OCI-LY3 (cell line): ENCODE data around the gene FKBP14.
A peak's percentile ranks its signal among the peaks of the same experiment; 100 is the strongest.

Experiments used
- H2AFZ ChIP-seq: fragments of 200-600, 300-600 bp; shearing (Covaris generic); 2 replicates; pipeline ENCODE4 v1.6.0; 2014; ENCODE audit warnings: antibody characterized with exemption, low read depth, low read length
- H3K27ac ChIP-seq: fragments of 200-600, 300-600 bp; sonication (generic); 2 replicates; pipeline ENCODE4 v1.5.1; 2014; ENCODE audit warnings: mild to moderate bottlenecking, low read length, moderate library complexity, mixed read lengths
- H3K27me3 ChIP-seq: fragments of 200-600, 300-600 bp; sonication (generic); 2 replicates; pipeline ENCODE4 v1.6.1; 2014; ENCODE audit warnings: low read depth, low read length, mixed read lengths
- H3K36me3 ChIP-seq: fragments of 200-600, 300-600 bp; sonication (generic); replicated peaks from 2 replicates; pipeline ENCODE3; 2014; ENCODE audit warnings: low read depth, low read length, mixed read lengths
- H3K4me1 ChIP-seq: fragments of 300-600, 200-600 bp; sonication (generic); 2 replicates; pipeline ENCODE4 v1.6.1; 2014; ENCODE audit warnings: low read length, mixed read lengths
- H3K4me2 ChIP-seq: fragments of 200-600, 300-600 bp; sonication (generic); 2 replicates; pipeline ENCODE4 v1.6.1; 2014; ENCODE audit warnings: low read length, mixed read lengths
- H3K4me3 ChIP-seq: fragments of 300-600, 200-600 bp; sonication (generic); 2 replicates; pipeline ENCODE4 v1.5.1; 2014; ENCODE audit warnings: antibody characterized with exemption, mild to moderate bottlenecking, low read length, moderate library complexity
- H3K79me2 ChIP-seq: fragments of 300-600, 200-600 bp; shearing (Covaris generic); 2 replicates; pipeline ENCODE4 v1.6.1; 2014; ENCODE audit warnings: mild to moderate bottlenecking, low read length, mixed read lengths
- H3K9ac ChIP-seq: fragments of 300-600, 200-600 bp; shearing (Covaris generic); 2 replicates; pipeline ENCODE4 v1.6.0; 2014; ENCODE audit warnings: mild to moderate bottlenecking, low read length, moderate library complexity
- H3K9me3 ChIP-seq: fragments of 200-600, 300-600 bp; shearing (Covaris generic); 2 replicates; pipeline ENCODE4 v1.6.1; 2014; ENCODE audit warnings: low read length, mixed read lengths; ENCODE audit not compliant: insufficient read depth
- H4K20me1 ChIP-seq: fragments of 200-600, 300-600 bp; sonication (generic); 2 replicates; pipeline ENCODE4 v1.6.1; 2016; ENCODE audit warnings: low read length, mixed read lengths; ENCODE audit not compliant: insufficient read depth
- EZH2phosphoT487 ChIP-seq: fragments of 200-600 bp; shearing (Covaris generic); IDR thresholded peaks from 2 replicates; pipeline ENCODE4 v1.6.1; 2018; ENCODE audit warnings: antibody characterized with exemption, mixed run types, low read depth
- TF ChIP-seq, protein P1 (sequence below): fragments of 200-600, 300-600 bp; sonication (generic); IDR thresholded peaks from 2 replicates; pipeline ENCODE4 v1.5.1; 2014; ENCODE audit warnings: antibody characterized with exemption, low read length, low read depth

FKBP14 gene

GRCh38 chr7:30049173-30049572, 22.7 kb upstream of the FKBP14 start:
- Histone ChIP-seq H3K9ac (no peak overlapping the region), H3K36me3 (peaks cover 16% of the 10 kb centered on the region), H3K27me3 (no peaks in the 10 kb centered on the region), H3K27ac (no peak overlapping the region), H3K4me1 (peaks cover 11% of the 10 kb centered on the region), H4K20me1 (0 out of 2 replicates have a peak, but pooled peaks cover 4% of the 10 kb centered on the region), H3K79me2 (no peaks in the 10 kb centered on the region), H3K4me3 (no peak overlapping the region), H3K9me3 (no peaks in the 10 kb centered on the region), H3K4me2 (no peak overlapping the region), H2AFZ (no peak overlapping the region)
- TF ChIP-seq EZH2phosphoT487 = no peak
- TF ChIP-seq, protein P1, sequence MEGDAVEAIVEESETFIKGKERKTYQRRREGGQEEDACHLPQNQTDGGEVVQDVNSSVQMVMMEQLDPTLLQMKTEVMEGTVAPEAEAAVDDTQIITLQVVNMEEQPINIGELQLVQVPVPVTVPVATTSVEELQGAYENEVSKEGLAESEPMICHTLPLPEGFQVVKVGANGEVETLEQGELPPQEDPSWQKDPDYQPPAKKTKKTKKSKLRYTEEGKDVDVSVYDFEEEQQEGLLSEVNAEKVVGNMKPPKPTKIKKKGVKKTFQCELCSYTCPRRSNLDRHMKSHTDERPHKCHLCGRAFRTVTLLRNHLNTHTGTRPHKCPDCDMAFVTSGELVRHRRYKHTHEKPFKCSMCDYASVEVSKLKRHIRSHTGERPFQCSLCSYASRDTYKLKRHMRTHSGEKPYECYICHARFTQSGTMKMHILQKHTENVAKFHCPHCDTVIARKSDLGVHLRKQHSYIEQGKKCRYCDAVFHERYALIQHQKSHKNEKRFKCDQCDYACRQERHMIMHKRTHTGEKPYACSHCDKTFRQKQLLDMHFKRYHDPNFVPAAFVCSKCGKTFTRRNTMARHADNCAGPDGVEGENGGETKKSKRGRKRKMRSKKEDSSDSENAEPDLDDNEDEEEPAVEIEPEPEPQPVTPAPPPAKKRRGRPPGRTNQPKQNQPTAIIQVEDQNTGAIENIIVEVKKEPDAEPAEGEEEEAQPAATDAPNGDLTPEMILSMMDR = no peak

- no peak overlapping the region for H2AFZ ChIP-seq
- TF ChIP-seq, protein P1 = no peak
- no peak for TF ChIP-seq EZH2phosphoT487
- H4K20me1 ChIP-seq = 0 out of 2 replicates have a peak, but pooled peaks cover 5% of the 10 kb centered on the region
- peak overlapping the region; percentile 12; the same call in 1 of the 2 replicates for H3K4me2 ChIP-seq
- no peak overlapping the region for H3K27ac ChIP-seq
- H3K27me3 ChIP-seq = no peaks in the 10 kb centered on the region
- no peaks in the 10 kb centered on the region for H3K79me2 ChIP-seq
- no peak overlapping the region for H3K9ac ChIP-seq
- peaks cover 16% of the 10 kb centered on the region for H3K36me3 ChIP-seq
- H3K4me1 ChIP-seq = peaks cover 11% of the 10 kb centered on the region
- no peak overlapping the region for H3K4me3 ChIP-seq
- H3K9me3 ChIP-seq = no peaks in the 10 kb centered on the region
Measured at GRCh38 chr7:30048582-30048981, 22.1 kb upstream of the FKBP14 start.

DNA sequence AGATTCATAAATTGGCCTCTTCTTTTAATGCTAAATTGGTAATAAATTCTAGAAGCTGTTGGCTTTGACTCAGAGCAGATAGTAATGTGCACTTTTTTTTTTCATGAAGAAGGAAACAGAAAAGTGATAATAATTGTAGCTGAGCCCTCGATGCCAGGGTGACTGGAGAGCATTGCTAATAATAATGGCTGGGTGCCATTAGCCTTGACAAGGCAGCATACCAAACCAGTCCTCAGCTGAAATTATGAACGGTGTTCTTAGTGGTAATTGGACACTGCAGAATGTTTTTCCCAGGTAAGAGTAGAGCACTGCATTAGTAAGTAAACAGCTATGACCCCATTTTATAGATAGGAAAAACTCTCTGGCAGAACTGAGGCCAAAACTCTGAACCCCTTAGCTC, 20.6 kb upstream of the FKBP14 start:
- TF ChIP-seq EZH2phosphoT487 = no peak
- TF ChIP-seq, protein P1 = no peak
- no peak overlapping the region for H3K4me2 ChIP-seq
- H3K4me1 ChIP-seq = peaks cover 11% of the 10 kb centered on the region
- no peak overlapping the region for H2AFZ ChIP-seq
- H4K20me1 ChIP-seq = peaks cover 9% of the 10 kb centered on the region; the same call in 1 of the 2 replicates
- no peak overlapping the region for H3K4me3 ChIP-seq
- 0 out of 2 replicates have a peak, but pooled peaks cover 3% of the 10 kb centered on the region for H3K79me2 ChIP-seq
- H3K36me3 ChIP-seq = peaks cover 16% of the 10 kb centered on the region
- H3K9ac ChIP-seq = no peak overlapping the region
- H3K9me3 ChIP-seq = no peaks in the 10 kb centered on the region
- H3K27ac ChIP-seq = no peak overlapping the region
- no peaks in the 10 kb centered on the region for H3K27me3 ChIP-seq

DNA sequence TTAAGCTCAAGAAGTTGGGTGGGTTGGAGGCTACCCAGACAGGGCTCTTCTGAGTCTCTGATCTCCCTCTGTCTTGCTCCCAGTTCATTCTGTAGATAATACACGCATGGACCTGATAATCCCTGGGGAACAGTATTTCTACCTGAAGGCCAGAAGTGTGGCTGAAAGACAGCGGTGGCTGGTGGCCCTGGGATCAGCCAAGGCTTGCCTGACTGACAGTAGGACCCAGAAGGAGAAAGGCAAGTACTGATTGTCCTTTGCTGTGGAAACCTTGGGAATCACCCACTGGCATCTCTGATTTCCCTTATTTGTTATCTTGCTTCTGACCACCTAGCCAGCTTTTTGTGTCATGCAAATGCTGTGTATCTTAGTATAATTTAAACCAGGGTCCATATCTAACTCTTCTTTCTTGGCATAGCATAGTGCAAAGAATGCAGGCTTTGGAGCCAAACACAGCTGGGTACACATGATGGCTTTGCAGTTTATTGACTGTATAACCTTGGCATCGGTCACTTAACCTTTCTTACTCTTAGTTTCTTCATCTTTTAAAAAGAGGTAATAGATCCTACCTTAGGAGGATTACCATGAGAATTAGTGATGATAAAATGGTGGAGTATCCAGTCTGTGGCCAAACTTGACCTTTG, 19.7 kb upstream of the FKBP14 start:
- peaks cover 11% of the 10 kb centered on the region for H3K4me1 ChIP-seq
- TF ChIP-seq EZH2phosphoT487 = no peak
- TF ChIP-seq, protein P1 = no peak
- peaks cover 16% of the 10 kb centered on the region for H3K36me3 ChIP-seq
- no peak overlapping the region for H3K4me3 ChIP-seq
- no peaks in the 10 kb centered on the region for H3K27me3 ChIP-seq
- no peak overlapping the region for H3K9ac ChIP-seq
- no peak overlapping the region for H3K4me2 ChIP-seq
- no peak overlapping the region for H2AFZ ChIP-seq
- H3K9me3 ChIP-seq = no peaks in the 10 kb centered on the region
- H3K79me2 ChIP-seq = 0 out of 2 replicates have a peak, but pooled peaks cover 3% of the 10 kb centered on the region
- H3K27ac ChIP-seq = no peak overlapping the region
- H4K20me1 ChIP-seq = peaks cover 13% of the 10 kb centered on the region; the same call in 1 of the 2 replicates
